Nephron progenitor cell (in vitro differentiated cells): Measurements from ENCODE around the gene ZP1.
A peak's percentile ranks its signal among the peaks of the same experiment; 100 is the strongest.

Source experiments
- DNase-seq: peaks from one replicate; pipeline ENCODE4 v3.0.0; 2021
- H3K27ac Mint-ChIP-seq: 2 replicates; pipeline ENCODE4 v1.8.0; 2021; ENCODE audit warnings: mild to moderate bottlenecking, moderate library complexity, mixed read lengths
- H3K27me3 Mint-ChIP-seq: 2 replicates; pipeline ENCODE4 v1.8.0; 2021; ENCODE audit warnings: mild to moderate bottlenecking, low read depth, mixed read lengths; ENCODE audit not compliant: poor library complexity
- H3K36me3 Mint-ChIP-seq: 2 replicates; pipeline ENCODE4 v1.8.0; 2021; ENCODE audit warnings: low read depth, mixed read lengths
- H3K4me1 Mint-ChIP-seq: 2 replicates; pipeline ENCODE4 v1.8.0; 2021; ENCODE audit warnings: mixed read lengths
- H3K4me3 Mint-ChIP-seq: 2 replicates; pipeline ENCODE4 v1.8.0; 2021; ENCODE audit warnings: mild to moderate bottlenecking, moderate library complexity, mixed read lengths
- H3K9me3 Mint-ChIP-seq: 2 replicates; pipeline ENCODE4 v1.8.0; 2021; ENCODE audit warnings: mild to moderate bottlenecking, moderate library complexity, mixed read lengths
- TF ChIP-seq, protein P1 (sequence below): fragments of 200-600 bp; sonication (generic); IDR thresholded peaks from 2 replicates; pipeline ENCODE4 v1.5.0; 2021; ENCODE audit warnings: antibody characterized with exemption

ZP1 gene

GRCh38 chr11:60835534-60835846 is 31.9 kb upstream of the ZP1 start:
- DNase-seq = no peak
- Mint-ChIP-seq H3K4me3 (no peak overlapping the region), H3K27ac (no peak overlapping the region), H3K36me3 (no peaks in the 10 kb centered on the region), H3K9me3 (no peaks in the 10 kb centered on the region), H3K27me3 (peaks cover 37% of the 10 kb centered on the region), H3K4me1 (peaks cover 28% of the 10 kb centered on the region)
- TF ChIP-seq, protein P1, sequence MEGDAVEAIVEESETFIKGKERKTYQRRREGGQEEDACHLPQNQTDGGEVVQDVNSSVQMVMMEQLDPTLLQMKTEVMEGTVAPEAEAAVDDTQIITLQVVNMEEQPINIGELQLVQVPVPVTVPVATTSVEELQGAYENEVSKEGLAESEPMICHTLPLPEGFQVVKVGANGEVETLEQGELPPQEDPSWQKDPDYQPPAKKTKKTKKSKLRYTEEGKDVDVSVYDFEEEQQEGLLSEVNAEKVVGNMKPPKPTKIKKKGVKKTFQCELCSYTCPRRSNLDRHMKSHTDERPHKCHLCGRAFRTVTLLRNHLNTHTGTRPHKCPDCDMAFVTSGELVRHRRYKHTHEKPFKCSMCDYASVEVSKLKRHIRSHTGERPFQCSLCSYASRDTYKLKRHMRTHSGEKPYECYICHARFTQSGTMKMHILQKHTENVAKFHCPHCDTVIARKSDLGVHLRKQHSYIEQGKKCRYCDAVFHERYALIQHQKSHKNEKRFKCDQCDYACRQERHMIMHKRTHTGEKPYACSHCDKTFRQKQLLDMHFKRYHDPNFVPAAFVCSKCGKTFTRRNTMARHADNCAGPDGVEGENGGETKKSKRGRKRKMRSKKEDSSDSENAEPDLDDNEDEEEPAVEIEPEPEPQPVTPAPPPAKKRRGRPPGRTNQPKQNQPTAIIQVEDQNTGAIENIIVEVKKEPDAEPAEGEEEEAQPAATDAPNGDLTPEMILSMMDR = no peak

GRCh38 chr11:60836866-60837515 is 30.4 kb upstream of the ZP1 start:
- TF ChIP-seq, protein P1 = no peak
- no peak overlapping the region for H3K4me3 Mint-ChIP-seq
- no peak overlapping the region for H3K27ac Mint-ChIP-seq
- no peak for DNase-seq
- H3K27me3 Mint-ChIP-seq = peaks cover 31% of the 10 kb centered on the region
- peaks cover 43% of the 10 kb centered on the region for H3K4me1 Mint-ChIP-seq
- H3K36me3 Mint-ChIP-seq = no peaks in the 10 kb centered on the region
- H3K9me3 Mint-ChIP-seq = no peaks in the 10 kb centered on the region

GRCh38 chr11:60838132-60838531 is 29.2 kb upstream of the ZP1 start:
- Mint-ChIP-seq H3K4me1 (peaks cover 51% of the 10 kb centered on the region), H3K36me3 (no peaks in the 10 kb centered on the region), H3K27me3 (peaks cover 21% of the 10 kb centered on the region), H3K4me3 (no peak overlapping the region), H3K9me3 (no peaks in the 10 kb centered on the region), H3K27ac (no peak overlapping the region)
- DNase-seq = no peak
- TF ChIP-seq, protein P1 = no peak

- DNase-seq = no peak
- peaks cover 11% of the 10 kb centered on the region for H3K27me3 Mint-ChIP-seq
- peak overlapping the region; percentile 91 for H3K4me3 Mint-ChIP-seq
- peaks cover 76% of the 10 kb centered on the region for H3K4me1 Mint-ChIP-seq
- no peaks in the 10 kb centered on the region for H3K36me3 Mint-ChIP-seq
- TF ChIP-seq, protein P1 = no peak
- H3K9me3 Mint-ChIP-seq = no peaks in the 10 kb centered on the region
- H3K27ac Mint-ChIP-seq = peak overlapping the region; percentile 89
Measured at GRCh38 chr11:60840470-60841430, 26.6 kb upstream of the ZP1 start.

GRCh38 chr11:60841797-60842667 is 25.3 kb upstream of the ZP1 start, which contains the start of gene CCDC86:
Gene CCDC86 (plus strand): TSS chr11:60842113. CDS start chr11:60842125, 12 bp downstream.
- H3K9me3 Mint-ChIP-seq = no peaks in the 10 kb centered on the region
- TF ChIP-seq, protein P1 = no peak
- H3K27me3 Mint-ChIP-seq = peaks cover 6% of the 10 kb centered on the region
- H3K27ac Mint-ChIP-seq = peak within 1 kb of the TSS; percentile 68
- peaks cover 75% of the 10 kb centered on the region for H3K4me1 Mint-ChIP-seq
- H3K36me3 Mint-ChIP-seq = peaks cover 4% of the 10 kb centered on the region
- H3K4me3 Mint-ChIP-seq = peak within 1 kb of the TSS; percentile 91
- peak; percentile 99 for DNase-seq
